Hepatocyte (in vitro differentiated cells): ENCODE data around the gene VWA1. TPM values are rescaled to one million over a fixed set of nuclear protein-coding genes. Genes with fewer than 3 reads are reported as not detected.
A peak's percentile ranks its signal among the peaks of the same experiment; 100 is the strongest.
"Not testable (repeated sequence)": the region's sequence is repeated elsewhere in the genome, so short reads cannot be mapped to it uniquely, and the experiment has no call there.

Source experiments
- DNase-seq: peaks from one replicate; pipeline ENCODE4 v3.0.0-alpha.2; 2016; ENCODE audit warnings: low spot score
- H2AFZ ChIP-seq: fragments of 200-600 bp; sonication (generic); 2 replicates; pipeline ENCODE4 v1.6.0; 2016; ENCODE audit warnings: antibody characterized with exemption, mild to moderate bottlenecking
- H3K27ac ChIP-seq: fragments of 200-600 bp; sonication (generic); 2 replicates; pipeline ENCODE4 v1.5.1; 2016; ENCODE audit warnings: mild to moderate bottlenecking
- H3K27me3 ChIP-seq: fragments of 200-600 bp; sonication (generic); 2 replicates; pipeline ENCODE4 v1.6.1; 2016
- H3K36me3 ChIP-seq: fragments of 200-600 bp; sonication (generic); replicated peaks from 2 replicates; pipeline ENCODE4 v1.5.1; 2016; ENCODE audit warnings: low read depth; ENCODE audit not compliant: insufficient read depth
- H3K4me1 ChIP-seq: fragments of 200-600 bp; sonication (generic); 2 replicates; pipeline ENCODE4 v1.5.1; 2016; ENCODE audit warnings: mild to moderate bottlenecking, moderate library complexity; ENCODE audit not compliant: insufficient read depth
- H3K4me2 ChIP-seq: fragments of 200-600 bp; sonication (generic); 2 replicates; pipeline ENCODE4 v1.6.0; 2016
- H3K4me3 ChIP-seq: fragments of 200-600 bp; sonication (generic); 2 replicates; pipeline ENCODE4 v1.5.1; 2016; ENCODE audit warnings: mild to moderate bottlenecking
- H3K79me2 ChIP-seq: fragments of 200-600 bp; sonication (generic); 2 replicates; pipeline ENCODE4 v1.6.0; 2017; ENCODE audit warnings: mild to moderate bottlenecking
- H3K9me2 ChIP-seq: fragments of 200-600 bp; sonication (generic); replicated peaks from 2 replicates; pipeline ENCODE4 v1.6.0; 2017; ENCODE audit warnings: mild to moderate bottlenecking; ENCODE audit not compliant: insufficient read depth
- H3K9me3 ChIP-seq: fragments of 200-600 bp; sonication (generic); 2 replicates; pipeline ENCODE4 v1.5.1; 2016; ENCODE audit warnings: low read depth, mild to moderate bottlenecking
- H4K20me1 ChIP-seq: fragments of 200-600 bp; sonication (generic); 2 replicates; pipeline ENCODE4 v1.6.0; 2016; ENCODE audit warnings: mild to moderate bottlenecking; ENCODE audit not compliant: insufficient read depth, poor library complexity, severe bottlenecking
- CTCF ChIP-seq: fragments of 200-600 bp; sonication (generic); IDR thresholded peaks from 2 replicates; pipeline ENCODE4 v1.5.1; 2016; ENCODE audit warnings: antibody characterized with exemption, mild to moderate bottlenecking; ENCODE audit not compliant: poor library complexity
- EZH2 ChIP-seq: fragments of 200-600 bp; sonication (generic); IDR thresholded peaks from 2 replicates; pipeline ENCODE4 v1.6.1; 2016; ENCODE audit warnings: antibody characterized with exemption, mild to moderate bottlenecking, borderline replicate concordance
- EZH2phosphoT487 ChIP-seq: fragments of 200-600 bp; sonication (generic); IDR thresholded peaks from one replicate; pipeline ENCODE4 v1.6.1; 2018; ENCODE audit warnings: antibody characterized with exemption, mild to moderate bottlenecking, low read depth, moderate library complexity; ENCODE audit not compliant: unreplicated experiment, severe bottlenecking
- WGBS: methylation state at CpG from one replicate; pipeline ENCODE4 v1.1.6; 2016; ENCODE audit warnings: low lambda C conversion rate; ENCODE audit errors: missing lambda C conversion rate; 5-methylcytosine and 5-hydroxymethylcytosine counted together
- polyA plus RNA-seq: library from polyadenylated mRNA; unstranded; fragments of >200 nt; fragmentation: Nextera tagmentation; extraction: Ambion mirVana; gene quantifications from 2 replicates; pipeline ENCODE4 v1.2.1, GENCODE V29; 2016
- total RNA-seq: library from RNA; depleted of rRNA; stranded (reverse); fragments of >200 nt; gene quantifications from 2 replicates; pipeline ENCODE4 v1.2.3, GENCODE V29; 2014

Gene VWA1
- total and polyA plus RNA-seq, 2 experiments from 2014 or later, result 37.7 to 114 TPM

DNA sequence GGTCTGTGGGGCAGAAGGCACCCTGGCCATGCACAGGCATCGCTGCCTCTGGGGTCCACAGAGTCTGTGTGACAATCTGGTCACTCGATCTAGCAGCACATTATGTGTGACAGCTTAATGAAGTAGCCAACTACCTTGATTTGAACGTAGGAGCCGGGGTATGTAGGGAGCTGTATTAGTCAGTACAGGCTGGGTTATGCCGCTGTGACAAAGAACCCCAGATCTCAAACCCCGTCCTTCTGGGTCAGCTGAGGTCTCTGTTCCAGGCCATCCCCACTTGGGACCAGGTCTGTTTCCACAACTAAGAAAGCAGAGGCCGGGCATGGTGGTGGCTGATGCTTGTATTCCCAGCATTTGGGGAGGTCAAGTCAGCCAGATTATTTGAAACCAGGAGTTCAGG, 27.8 kb downstream of the VWA1 start:
- no peak for DNase-seq
- TF ChIP-seq EZH2 (no peak), EZH2phosphoT487 (no peak), CTCF (no peak)
- Histone ChIP-seq H3K9me2 (no peaks in the 10 kb centered on the region), H3K4me2 (no peak overlapping the region), H3K36me3 (no peaks in the 10 kb centered on the region), H3K27me3 (no peaks in the 10 kb centered on the region), H3K4me3 (no peak overlapping the region), H3K27ac (no peak overlapping the region), H4K20me1 (no peaks in the 10 kb centered on the region), H3K4me1 (no peaks in the 10 kb centered on the region), H3K79me2 (no peaks in the 10 kb centered on the region), H2AFZ (no peak overlapping the region), H3K9me3 (no peaks in the 10 kb centered on the region)
- WGBS, result 91% methylated on average over 7 of the region's 7 CpGs

DNA sequence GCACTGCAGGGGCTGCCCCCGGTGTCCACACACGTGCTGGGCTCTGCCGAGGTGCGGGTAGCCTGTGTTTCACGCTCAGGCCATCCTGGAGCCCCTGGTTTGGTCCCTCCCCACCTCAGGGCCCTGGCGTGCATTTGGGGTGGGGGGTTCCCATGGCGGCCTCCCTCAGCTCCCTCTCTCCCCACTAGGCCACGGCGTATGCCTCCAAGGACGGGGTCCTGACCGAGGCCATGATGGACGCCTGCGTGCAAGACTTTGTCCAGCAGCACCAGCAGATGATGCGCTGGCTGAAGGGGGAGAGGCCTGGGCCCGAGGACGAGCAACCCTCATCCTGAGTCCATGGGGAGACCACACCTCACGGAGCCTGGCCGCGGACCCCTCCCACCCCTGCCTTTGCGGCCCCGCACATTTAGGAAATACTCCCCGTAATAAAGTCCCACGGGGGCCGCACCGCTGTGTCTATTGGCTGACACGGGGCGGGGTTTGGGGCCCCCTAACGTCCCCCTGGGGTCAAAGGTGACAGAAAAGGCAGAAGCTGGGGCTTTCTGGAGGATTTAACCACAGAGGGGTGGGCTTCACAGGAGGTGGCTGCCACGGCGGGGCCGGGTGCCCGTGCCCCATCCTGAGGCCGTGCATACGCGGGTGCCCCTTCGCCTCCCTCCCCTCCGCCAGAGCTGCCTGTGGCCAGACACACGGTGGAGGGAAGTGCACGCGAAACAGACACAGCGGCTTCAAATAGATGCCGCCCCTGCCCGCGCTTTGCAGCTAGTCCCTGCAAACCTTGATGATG, 32.9 kb downstream of the VWA1 start:
- H3K4me3 ChIP-seq, H3K27ac ChIP-seq, H3K27me3 ChIP-seq, H3K4me1 ChIP-seq, DNase-seq, H4K20me1 ChIP-seq, H3K36me3 ChIP-seq, H3K4me2 ChIP-seq, H3K9me2 ChIP-seq, H3K9me3 ChIP-seq, H2AFZ ChIP-seq: not testable (repeated sequence)
- H3K79me2 ChIP-seq, result peaks cover 12% of the 10 kb centered on the region
- 94% methylated on average over 30 of the region's 44 CpGs for WGBS

GRCh38 chr1:1470626-1471388, 35.3 kb downstream of the VWA1 start:
- Histone ChIP-seq H3K9me3 (no peaks in the 10 kb centered on the region), H3K27me3 (no peaks in the 10 kb centered on the region), H3K4me1 (peaks cover 12% of the 10 kb centered on the region), H2AFZ (peak overlapping the region; percentile 88), H3K36me3 (no peaks in the 10 kb centered on the region), H3K4me3 (peak overlapping the region; percentile 68), H3K4me2 (peak overlapping the region; percentile 79), H3K9me2 (no peaks in the 10 kb centered on the region), H3K79me2 (peaks cover 26% of the 10 kb centered on the region), H4K20me1 (peaks cover 3% of the 10 kb centered on the region), H3K27ac (peak overlapping the region; percentile 83)
- DNase-seq, result peak; percentile 28
- WGBS, result 15% methylated on average over 16 of the region's 16 CpGs
- TF ChIP-seq CTCF (no peak), EZH2phosphoT487 (no peak), EZH2 (no peak)
